HG02798 (cell line): ENCODE measurements around the gene GRID1.
"Not testable (repeated sequence)": the region's sequence is repeated elsewhere in the genome, so short reads cannot be mapped to it uniquely, and the experiment has no call there.

Experiments used
- ATAC-seq: cut with Tn5 transposase; IDR thresholded peaks from one replicate; pipeline ENCODE4 v1.9.1; 2021; ENCODE audit warnings: mild to moderate bottlenecking; ENCODE audit not compliant: unreplicated experiment, poor library complexity

The GRID1 gene

DNA sequence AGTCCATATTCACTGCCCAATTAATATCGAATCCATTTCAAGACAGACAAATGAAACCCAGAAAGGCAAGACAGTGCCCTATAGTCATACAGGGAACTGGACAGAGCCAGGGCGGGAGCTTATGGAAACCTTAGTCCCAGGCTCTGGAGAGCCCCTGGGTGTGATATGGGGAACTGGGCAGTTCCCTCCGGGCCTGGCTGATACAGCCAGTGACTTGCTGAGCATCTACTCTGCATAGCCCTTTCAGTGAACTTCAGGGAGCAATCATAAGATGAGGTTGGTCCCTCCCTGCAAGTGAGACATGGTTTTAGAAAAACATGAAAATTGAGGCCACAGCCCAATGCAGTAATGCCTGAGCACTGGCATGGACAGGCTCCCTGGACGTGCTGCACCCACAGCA, 241.9 kb downstream of the GRID1 start:
- ATAC-seq = no peak

DNA sequence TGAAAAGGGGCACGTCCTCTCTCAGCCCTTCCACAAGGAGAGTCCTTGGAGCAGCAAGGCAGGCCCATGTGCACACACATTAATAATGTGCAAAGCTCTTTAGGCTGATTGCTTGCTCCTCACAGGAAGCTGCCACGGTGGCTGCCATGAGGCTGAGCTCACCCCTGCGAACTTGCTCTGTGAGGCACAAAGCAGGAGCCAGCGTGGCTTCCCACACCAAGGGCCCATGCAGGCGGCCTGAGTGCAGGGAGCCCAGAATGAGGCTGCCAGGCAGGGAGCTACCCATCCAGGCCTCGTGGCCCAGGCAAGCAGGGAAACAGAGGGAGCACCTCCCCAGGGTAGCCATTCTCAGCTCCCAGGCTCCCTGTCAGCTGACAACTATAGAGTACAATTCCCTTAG, 242.9 kb downstream of the GRID1 start:
- ATAC-seq = no peak

DNA sequence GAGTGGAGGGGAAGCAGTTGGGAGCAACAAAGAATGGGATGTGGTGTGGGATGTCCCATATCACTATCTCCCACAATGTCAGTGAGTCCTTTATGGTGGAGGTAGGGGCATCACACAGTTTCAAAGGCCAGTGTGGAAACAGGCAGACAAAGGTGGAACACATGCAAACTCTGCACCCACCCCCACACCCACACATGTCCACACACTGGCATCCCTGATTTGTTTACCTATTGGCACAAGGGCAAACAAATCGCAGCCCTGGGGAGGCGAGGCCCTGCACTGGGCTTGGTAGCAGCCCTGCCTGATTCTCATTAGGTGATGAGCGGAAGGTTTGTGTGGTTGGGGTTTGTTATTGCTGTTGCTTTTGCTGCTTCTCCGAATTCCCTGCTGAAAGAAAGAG, 243.3 kb downstream of the GRID1 start:
- no peak for ATAC-seq

DNA sequence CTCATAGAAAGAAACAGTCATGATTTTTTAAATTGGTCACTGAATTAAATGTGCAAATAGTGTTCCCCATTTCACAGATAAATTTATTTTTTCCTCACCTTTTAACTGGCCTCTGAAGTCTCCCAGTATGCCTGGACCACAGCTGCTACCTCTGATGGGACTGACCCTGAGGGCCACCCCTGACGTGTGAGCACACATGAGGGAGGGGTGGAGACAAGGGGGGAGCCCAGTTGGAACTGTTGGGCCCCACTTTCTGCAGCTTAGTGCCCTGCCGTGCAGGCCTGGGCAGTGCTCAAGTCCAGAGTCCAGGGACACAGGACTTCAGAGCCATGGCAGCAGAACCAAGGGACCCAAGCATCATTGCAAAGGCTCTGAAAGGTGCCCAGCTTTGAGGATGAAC, 243.9 kb downstream of the GRID1 start:
- no peak for ATAC-seq

DNA sequence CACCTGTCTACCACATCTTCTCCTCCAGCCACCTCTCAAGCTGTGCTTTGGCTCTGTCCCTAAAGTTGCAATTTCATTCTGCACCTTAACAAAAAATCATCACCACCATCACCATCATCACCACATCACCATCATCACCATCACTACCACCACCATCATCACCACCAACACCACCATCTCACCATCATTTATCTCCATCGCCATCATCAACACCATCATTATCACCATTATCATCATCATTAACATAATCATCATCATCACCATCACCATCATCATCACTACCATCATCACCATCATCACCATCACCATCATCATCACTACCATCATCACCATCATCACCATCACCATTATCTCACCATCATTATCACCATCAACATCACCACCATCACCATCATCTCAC, 245.4 kb downstream of the GRID1 start:
- ATAC-seq = no peak

DNA sequence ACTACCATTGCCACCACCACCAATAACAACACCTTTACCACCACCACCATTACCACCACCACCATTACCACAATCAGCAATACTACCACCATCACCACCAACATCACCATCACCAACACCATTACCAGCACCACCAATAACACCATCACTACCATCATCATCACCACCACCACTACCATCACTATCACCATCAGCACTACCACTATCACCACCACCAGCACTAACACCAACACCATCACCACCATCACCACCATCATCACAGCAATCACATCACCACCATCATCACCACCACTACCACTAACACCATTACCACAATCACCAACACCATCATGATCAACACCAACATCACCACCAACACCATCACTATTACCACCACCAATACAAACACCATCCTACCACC, 249.5 kb downstream of the GRID1 start:
- ATAC-seq = no peak

DNA sequence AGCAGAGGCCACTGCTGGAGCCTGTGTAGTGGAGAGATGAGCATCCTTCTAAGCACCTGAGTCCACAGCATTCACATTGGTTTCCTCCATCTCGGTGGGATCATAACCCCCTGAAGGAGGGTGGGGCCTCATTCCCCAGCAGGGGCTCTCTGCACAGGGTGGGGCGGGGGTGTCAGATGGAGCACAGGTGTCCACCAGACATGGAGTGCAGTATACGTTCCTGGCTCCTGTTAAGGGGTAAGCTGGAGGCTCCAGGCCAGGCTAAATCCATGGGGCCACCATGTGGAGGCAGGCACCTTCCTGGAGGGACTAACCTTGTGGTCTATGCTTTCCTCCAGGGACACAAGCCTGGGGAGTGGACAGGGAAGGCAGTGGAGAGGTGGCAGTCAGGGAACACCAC, 252.6 kb downstream of the GRID1 start:
- ATAC-seq = no peak

DNA sequence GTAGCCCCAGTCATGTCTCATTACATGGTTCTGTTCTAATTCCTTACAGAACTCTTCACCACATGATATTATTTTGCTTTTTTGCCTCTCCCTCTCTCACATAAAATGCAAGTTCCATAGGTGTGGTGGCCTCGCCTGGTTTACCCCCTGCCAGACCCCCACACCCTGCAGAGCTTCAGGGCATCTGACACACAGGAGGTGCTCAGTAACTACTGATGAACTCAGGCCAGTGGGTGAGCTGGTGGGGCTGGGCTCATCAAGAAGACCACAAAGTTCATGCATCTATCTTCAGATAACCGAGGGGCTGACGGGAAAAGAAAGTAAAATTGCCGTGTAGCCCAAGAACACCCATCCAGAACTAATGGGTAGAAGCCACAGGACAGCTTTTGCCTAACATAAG, 253.1 kb downstream of the GRID1 start:
- ATAC-seq = no peak

DNA sequence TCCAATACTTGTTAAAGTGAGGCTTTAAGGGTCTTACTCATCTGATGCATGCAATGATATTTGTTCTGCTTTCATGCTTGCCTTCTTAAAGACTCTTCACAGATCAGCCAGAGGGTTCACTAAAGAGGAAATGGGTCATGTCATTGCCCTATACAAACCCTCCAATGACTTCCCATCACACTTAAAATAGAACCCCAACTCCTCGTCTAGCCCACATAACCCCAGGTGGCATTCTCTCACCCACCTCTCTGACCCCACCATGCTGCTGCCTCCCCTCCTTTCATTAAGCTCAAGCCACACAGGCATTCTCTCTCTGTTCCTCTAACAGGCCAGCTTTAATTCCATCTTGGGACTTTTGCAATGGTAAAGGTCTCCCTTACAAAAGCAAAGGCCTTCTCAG, 253.6 kb downstream of the GRID1 start:
- no peak for ATAC-seq

DNA sequence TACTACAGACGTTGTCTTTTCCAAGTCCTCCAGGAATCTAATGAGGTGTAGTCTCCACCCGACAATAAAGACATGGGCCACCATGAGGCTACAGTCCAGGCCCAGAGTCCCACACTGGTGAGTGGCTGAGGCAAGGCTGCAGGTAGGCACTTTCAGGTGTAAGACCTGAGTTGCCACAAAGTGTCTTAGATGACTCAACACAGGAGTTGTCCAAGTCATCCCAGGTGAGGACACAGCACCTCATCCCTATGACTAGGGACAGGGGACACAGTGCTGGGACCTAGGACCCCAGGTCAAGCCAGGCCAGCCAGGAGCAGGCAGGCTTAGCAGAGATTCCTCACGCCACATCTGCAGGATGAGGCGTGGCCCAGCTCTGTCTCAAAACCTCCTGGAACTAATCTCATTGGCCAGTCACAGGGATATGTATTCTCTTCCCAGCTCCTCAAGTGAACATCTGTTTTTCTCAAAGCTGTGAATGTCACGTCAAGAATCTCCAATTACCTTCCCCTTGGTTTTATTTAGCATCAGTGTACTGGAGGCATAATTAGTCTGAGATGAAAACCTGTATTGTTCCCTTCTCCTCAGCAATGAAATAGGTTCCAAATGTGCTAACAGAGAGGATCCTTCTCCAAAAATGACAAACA, 254.6 kb downstream of the GRID1 start:
- no peak for ATAC-seq

DNA sequence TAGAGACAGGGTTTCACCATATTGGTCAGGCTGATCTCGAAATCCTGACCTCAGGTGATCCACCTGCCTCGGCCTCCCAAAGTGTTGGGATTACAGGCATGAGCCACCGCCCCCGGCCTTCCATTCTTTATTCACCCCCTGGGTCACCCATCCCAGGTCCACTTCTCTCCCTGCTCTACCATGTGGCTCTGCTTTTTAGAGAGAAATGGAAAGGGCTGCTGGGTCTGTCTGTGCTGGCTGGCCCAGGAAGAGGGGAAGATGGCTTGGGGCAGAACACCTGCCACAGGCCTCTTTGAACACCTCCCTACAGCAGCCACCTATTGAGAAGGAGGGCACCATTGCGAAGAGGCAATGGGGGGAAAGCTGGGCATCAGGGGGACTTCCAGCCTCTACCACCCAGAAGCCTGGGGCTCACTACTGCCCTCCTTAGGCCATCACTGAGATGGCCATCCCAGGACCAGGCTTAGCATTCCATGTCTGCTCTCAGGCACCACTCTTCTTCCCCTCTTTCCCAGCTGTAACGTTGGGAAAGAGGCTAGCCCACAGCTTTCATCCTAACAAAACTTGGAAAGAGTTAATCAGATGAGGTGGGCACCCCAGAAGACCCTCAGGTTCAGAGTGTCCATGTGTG, 256.3 kb downstream of the GRID1 start:
- ATAC-seq = no peak

DNA sequence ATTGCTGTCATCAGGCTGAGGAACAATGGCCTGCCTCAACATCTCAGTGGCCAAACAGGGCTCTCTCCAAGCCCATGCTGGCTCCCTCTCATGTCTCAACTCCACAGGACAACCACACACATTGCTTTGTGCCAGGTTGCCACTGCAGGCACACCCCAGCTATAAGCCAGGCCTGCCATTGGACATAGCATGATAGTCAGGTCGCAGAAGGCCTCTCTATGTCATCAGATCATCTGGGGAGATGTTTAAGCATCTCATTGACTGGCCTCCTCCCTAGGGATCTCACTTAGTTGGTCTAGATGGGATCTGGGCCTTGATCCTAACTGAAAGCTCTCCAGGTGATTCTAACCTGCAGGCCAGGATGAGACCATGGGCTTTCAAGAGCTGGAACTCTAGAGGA, 257.2 kb downstream of the GRID1 start:
- no peak for ATAC-seq

DNA sequence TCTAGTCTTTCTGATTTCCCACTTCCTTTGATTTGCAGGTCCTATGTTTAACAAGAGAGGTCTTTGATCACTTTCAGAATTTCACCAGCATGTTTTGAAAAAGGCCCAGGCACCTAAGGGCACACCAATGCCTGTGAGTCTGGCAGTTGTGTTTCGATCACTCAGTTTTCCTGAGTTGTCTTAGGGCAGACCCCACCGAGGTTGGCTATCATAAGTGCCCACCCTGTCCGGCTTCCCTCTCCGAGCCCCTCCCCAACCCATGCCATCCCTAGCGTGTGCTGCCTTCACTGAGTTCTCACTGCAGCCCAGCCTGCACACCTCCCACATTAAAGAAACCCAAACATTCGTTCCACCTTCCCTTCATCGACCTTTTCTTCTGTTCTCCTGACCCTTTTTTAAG, 257.9 kb downstream of the GRID1 start:
- no peak for ATAC-seq

DNA sequence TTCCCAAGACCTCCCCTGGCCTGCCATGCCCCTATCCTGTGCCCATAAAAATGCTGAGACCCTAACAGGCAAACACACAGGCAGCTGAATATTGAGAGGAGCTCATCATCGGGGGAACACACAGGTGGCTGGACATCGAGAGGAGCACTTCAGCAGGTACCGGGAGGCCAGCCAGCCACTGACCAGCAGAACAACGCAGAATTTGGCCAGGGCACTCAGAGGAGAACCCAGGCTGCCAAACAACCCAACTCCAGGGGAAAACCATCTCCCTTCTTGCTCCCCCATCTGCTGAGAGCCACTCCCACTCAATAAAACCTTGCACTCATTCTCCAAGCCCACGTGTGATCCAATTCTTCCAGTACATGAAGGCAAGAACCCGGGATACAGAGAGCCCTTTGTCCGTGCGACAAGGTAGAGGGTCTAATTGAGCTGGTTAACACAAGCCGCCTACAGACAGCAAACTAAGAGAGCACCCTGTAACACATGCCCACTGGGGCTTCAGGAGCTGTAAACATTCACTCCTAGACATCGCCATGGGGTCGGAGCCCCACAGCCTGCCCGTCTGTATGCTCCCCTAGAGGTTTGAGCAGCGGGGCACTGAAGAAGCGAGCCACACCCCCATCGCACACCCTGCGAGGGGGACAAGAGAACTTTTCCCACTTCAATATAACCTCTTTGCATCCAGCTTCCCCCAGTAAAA, 258.8 kb downstream of the GRID1 start:
- not testable (repeated sequence) for ATAC-seq

DNA sequence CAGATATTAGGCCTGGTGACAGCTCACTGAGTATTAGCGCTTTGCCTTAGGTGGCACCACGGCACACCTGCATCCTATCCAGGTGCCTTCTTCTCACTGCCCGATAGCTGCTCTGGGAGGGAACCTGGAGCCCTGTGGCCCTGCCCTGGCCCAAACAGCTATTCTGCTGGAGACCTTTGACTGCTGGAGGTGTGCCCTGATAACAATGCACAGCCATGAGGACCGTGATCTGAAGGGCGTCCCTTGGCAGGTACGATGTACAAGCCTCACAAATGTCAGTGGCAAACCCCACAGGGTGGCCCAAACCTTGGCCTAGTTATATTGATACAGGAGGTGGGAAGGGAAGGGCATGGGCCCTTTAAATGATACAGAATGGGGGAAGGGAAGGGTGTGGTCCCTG, 259.5 kb downstream of the GRID1 start:
- no peak for ATAC-seq

DNA sequence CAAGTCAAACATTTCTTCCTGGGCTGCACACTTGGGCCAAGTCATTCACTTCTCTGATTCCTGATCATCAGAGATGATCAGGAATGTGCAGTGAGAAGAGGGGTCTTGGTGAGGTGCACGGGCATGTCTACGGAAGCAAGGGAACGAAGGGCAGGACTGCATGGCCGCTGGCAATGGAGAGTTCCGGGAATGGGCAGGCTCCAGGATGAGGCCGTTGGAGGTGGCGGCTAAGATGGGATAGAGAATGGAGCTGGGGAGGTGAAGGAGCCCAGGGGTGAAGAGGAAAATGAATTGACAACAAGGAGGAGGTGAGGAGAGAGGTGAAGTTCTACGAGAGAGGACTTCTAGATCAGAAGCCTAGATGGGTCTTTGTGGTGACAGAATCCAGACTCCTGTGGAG, 260.0 kb downstream of the GRID1 start:
- no peak for ATAC-seq

DNA sequence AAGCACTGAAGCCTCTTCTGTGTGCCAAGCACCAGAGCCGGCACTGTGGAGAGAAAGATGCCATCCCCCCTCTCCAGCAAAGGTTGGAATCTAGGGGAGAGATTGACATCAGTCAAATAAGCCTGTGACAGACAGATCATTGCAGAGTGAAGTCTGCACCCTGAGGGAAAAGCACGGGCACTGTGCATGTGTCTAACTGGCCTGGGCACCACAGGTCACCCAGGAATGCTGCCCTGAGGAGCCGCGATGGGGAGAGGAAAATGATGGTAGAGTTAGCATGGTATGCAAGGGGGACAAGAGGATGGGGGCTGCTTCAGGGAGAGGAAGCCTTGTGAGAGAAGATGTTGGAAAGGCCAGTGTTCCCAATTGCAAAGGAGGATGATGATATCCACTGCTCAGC, 261.0 kb downstream of the GRID1 start:
- no peak for ATAC-seq

DNA sequence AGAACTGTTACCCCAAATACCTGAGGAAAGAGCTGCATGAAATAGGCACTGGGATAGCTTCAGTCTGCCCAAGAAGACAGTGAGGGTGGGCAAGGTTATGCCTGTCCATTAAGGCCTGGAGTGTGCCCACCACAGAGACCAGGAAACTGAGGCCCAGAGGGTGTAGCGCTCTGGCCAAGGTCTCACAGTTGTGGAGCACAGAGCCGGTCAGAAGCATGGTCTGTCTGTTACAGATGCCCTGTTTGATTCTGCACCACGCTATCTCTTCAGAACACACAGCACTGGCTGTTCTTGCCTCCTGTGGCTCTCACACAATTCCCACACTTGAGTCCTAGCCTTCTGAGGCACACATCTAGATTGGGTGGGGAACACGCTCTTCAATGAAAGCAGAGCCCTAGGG, 261.4 kb downstream of the GRID1 start:
- ATAC-seq = no peak

DNA sequence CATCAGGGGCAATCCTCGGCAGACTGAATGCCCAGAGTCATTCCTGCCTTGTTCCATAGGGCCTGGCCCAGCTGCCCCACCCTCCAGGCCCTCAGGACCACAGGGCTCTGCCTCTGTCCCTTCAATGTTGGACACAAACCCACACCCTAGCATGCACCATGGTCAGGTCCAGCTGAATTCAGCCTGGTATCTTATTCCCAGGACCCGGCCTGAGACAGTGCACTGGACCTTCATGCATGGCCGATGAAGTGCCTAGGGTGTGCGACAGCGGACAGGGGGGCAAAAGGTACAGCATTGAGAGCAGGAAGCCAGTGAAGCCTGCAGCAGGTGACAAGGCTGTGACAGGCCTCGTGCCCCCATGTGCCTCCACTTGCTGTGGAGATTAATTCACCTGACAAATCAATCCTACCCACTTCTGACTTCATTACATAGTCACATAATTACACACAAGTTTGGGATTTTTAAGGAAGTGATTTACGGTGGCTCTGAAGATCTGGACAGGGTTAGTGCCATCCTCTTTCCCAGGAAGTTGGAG, 261.9 kb downstream of the GRID1 start:
- no peak for ATAC-seq

DNA sequence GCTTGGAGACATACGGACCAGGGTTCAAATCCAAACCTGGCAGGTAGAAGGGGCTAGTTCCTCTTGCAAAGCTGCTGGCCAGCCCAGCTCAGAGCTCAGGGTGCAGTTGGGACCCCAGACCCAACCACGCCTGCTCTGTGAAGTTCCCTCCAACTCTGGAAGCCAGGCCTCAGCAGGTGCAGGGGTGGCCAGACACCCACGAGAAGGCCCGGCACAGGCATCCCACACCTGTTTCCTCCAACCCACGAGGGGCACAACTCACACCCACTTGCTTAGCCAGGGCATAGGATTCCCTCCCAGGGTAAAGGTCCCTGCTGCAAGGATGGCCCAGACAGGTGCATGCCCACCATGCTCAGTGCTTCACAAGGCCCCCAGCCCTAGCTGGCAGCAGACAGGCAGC, 262.4 kb downstream of the GRID1 start:
- ATAC-seq = no peak

DNA sequence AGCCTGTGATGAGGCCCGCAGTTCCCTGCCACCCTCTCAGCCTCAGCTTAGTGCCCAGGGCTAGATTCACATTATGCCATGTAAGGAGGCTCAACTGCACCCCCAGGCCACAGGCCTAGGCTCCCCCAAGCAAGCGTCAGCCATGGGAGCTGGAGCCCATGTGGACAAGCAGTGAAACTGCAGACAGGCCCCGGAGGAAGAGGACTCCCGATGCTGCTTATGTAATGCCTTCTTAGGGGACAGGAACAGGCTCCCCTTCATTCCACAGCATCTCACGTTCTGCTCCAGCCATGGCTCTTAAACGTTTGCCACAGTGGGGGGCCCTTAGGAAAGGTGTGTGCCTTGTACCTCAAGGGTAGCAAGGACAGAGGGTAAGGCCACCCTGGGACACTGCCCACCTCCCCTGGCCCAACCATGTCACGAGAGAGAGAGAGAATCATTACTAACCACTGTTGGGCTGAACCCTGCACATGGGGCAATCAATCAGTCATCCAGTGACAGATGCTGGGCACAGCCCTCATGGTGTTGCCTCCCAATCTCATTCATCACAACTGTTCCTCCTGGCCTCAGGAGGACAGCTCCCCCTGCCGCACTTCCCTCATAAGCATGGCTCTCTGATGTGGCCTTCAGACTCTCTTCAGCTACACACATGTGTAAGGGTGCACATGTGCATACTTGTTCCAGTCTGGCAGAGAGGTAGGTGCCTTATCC, 263.0 kb downstream of the GRID1 start:
- ATAC-seq = no peak
